DMS153 treated with DMSO at 0.1 percent for 48 hours (cell line): ENCODE results near the gene PPP1CB.
A peak's percentile ranks its signal among the peaks of the same experiment; 100 is the strongest.
"Not testable (repeated sequence)": the region's sequence is repeated elsewhere in the genome, so short reads cannot be mapped to it uniquely, and the experiment has no call there.

Experiments used
- DNase-seq: peaks from one replicate; lab custom pipeline; 2025; ENCODE audit not compliant: unreplicated experiment; lab: John Stamatoyannopoulos, UW

Gene PPP1CB

GRCh38 chr2:28772351-28772750, 20.7 kb downstream of the PPP1CB start:
- no peak for DNase-seq

- no peak for DNase-seq
Observed at GRCh38 chr2:28776471-28776870, 24.8 kb downstream of the PPP1CB start.

- no peak for DNase-seq
Observed at GRCh38 chr2:28778392-28778791, 26.8 kb downstream of the PPP1CB start.

GRCh38 chr2:28779001-28779400, 27.4 kb downstream of the PPP1CB start:
- DNase-seq = no peak

DNA sequence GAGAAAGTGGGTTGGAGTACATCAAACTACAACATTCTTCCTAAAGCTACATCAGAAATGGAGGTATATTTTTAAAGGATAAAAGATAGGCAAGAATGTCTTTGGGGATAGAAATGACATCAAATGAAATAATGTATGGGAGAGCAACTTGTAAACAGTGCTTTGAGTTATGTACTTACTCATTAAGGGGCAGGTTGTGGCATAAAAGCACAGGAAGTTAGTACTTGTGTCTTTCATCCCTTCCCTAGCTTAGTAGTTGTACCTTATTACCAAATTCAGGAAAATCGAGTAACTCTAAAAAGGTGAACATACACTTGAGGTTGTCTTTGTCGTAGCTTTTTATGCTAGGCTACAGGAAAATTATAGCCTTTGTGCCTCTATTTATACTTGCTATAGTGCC, 28.9 kb downstream of the PPP1CB start:
- DNase-seq = peak; percentile 51

DNA sequence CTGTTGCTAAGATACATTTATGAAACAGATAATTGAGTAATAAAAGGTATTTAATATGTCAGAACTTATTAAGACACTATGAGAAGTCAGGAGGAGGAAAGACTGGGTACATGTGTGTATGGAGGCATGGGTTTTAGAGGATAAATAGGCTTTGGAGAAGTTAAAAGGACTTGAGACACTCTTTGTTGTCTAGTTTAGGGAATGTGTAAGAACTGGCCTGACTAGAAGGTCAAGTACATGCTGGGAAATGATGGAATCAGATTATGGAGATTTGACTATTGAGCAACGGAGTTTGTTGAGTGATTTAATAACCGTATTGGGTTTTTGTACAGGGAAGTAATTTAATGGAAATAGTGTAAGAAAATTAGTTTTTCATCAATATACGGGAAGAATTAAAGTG, 30.8 kb downstream of the PPP1CB start:
- DNase-seq = no peak

DNA sequence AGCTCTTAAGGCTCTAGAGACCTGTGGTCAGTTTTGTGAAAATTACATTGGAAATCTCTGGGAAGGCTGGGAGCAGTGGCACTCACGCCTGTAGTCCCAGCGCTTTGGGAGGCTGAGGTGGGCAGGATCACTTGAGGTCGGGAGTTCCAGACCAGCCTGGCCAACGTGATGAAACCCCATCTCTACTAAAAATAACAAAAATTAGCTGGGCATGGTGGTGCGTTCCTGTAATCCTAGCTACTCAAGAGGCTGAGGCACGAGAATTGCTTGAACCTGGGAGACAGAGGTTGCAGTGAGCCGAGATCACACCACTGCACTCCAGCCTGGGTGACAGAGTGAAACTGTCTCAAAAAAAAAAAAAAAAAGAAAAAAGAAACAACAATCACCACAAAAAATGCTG, 32.9 kb downstream of the PPP1CB start:
- not testable (repeated sequence) for DNase-seq

DNA sequence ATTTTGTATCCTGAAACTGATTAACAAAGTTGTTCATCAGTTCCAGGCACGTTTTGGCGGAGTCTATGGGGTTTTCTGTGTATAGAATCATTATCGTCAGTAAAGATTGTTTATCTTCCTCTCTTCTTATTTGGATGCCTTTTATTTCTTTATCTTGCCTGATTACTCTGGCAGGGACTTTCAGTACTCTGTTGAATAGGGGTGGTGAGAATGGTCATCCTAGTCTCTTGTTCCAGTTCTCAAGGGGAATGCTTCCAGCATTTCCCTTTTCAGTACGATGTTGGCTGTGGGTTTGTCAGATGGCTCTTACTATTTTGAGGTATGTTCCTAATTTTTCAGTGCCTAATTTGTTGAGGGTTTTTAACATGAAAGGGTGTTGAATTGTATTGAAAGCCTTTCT, 45.0 kb downstream of the PPP1CB start:
- DNase-seq = no peak

GRCh38 chr2:28801726-28802125, 50.1 kb downstream of the PPP1CB start:
- DNase-seq = no peak

GRCh38 chr2:28802975-28803429, 51.4 kb downstream of the PPP1CB start:
- no peak for DNase-seq

GRCh38 chr2:28809927-28810326, 58.3 kb downstream of the PPP1CB start:
- no peak for DNase-seq

GRCh38 chr2:28810384-28811285, 59.0 kb downstream of the PPP1CB start, which contains the start of gene SPDYA:
SPDYA (plus strand) TSS chr2:28810834; CDS start chr2:28816015, 5,181 bp downstream.
- DNase-seq = peak; percentile 14

DNA sequence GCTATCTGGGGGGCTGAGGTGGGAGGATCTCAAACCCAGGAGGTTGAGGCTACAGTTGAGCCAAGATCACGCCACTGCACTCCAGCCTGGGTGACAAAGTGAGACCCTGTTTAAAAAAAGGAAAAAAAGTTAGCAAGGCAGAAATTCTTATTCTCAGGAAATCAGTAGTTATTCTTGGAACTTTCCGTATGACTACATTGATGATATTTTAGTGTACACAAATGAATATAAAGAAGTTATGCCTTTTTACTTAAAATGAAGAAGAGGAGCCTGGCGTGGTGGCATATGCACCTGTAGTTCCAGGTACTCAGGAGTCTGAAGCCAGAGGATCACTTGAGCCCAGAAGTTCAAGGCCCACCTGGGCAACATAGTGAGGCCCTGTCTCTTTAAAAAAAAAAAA, 66.4 kb downstream of the PPP1CB start:
- DNase-seq = no peak

DNA sequence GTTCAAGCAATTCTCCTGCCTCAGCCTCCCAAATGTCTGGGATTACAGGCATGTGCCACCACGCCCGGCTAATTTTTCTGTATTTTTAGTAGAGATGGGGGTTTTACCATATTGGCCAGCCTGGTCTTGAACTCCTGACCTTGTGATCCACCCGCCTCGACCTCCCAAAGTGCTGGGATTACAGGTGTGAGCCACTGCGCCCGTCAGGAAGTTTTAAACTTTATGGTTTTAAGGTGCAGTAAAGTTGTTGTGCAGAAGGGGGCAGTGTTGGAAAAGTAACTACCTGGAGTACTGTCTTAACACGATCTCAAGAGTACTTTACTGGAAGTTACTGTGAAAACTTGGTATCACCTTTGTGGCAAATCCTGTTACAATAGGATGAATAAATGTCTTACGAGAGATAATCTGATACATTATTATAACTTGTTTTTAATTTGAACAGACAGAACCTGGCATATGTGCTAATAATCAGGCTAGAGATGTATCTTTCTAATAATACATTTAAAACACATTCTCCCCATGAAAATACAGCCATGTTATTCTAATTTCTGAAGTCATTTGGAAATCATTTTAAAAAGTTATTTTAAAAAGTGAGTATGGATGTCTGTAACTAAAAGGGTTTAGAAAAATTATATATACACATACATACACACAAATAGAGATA, 69.8 kb downstream of the PPP1CB start:
- no peak for DNase-seq

GRCh38 chr2:28822036-28822435, 70.4 kb downstream of the PPP1CB start:
- DNase-seq = no peak

GRCh38 chr2:28824207-28824606, 72.6 kb downstream of the PPP1CB start:
- no peak for DNase-seq

- DNase-seq = no peak
Observed at GRCh38 chr2:28824870-28825269, 73.2 kb downstream of the PPP1CB start.

DNA sequence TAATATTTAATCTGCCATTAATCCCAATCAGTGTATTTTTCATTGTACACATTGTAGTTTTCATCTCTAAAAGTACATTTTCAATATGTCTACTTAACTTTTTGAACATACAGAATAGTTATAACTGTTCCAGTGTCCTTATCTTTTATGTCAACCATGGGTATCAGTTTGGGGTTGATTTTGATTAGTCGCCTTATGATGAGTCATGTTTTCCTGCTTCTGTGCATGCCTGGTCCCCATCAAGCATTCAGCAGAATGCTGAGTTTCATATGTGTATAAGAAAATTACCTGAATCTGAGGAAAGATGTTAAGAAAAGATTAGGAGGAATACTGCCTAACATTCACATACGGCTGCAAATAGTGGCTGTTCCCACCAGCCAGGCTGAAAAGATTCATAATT, 76.8 kb downstream of the PPP1CB start:
- DNase-seq = no peak

DNA sequence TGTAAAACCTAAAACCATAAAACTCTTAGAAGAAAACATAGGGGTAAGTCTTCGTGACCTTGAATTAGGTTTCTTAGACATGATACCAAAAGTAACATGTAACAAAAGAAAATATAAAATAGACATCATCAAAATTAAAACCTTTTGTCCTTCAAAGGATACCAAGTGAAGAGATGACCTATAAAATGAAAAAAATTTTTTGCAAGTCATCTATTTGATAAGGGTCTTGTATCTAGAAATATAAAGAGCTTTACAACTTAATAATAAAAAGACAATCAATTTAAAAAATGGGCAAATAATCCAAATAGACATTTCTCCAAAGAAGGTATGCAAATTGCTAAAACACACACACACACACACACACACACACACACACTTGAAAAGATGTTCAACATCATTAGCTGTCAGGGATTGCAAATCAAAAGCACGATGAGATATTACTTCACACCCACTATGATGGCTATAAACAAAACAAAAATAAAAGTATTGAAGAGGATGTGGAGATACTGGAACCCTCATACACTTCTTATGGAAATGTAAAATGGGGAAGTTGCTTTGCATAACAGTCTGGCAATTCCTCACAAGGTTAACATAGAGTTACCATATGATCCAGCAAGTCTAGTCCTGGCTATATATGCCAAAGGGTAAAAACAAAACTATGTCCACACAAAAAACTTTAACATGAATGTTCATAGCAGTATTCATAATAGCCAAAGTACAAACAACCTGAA, 82.3 kb downstream of the PPP1CB start:
- DNase-seq = no peak

GRCh38 chr2:28835781-28836180, 84.2 kb downstream of the PPP1CB start:
- no peak for DNase-seq

DNA sequence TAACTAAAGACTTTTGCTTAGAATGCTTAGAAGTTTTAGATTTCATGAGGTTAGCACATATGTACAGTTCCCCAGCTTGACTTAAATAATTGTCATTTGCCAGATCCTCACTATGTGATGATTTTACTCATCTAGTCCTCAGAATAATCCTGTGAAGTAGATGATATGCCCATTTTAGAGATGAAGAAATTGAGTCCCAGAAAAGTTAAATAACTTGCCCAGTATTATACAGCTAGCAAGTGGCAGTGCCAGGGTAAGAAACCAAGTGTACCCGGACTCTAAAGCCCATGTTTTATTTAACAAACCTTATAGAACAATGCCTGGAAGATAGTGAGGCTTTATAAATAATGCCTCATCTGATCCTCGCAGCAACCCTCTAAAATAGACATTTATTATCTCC, 87.3 kb downstream of the PPP1CB start:
- no peak for DNase-seq

DNA sequence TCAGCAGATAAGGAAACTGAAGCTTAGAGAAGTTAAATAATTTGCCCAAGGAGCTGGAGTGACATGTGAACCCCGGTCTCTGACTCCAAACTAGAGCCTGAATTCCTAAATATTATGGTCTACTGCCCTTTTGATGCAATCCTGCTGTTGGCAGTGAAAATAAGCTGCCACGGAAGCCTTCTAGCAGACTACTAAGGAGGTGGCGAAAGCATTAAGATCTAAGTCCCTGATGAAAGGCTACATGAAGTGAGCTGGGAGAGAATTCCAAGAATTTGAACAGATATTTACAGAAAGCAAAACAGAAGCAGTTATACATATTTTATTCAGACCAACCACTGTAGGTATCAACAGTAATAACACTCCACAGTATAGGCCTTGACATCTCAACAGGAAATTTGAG, 90.4 kb downstream of the PPP1CB start:
- no peak for DNase-seq
